A673 (cell line): ENCODE data around the gene SUSD2.

Experiments
- CTCF ChIP-seq: fragments of 300-800, 200-600 bp; sonication (generic); conservative IDR thresholded peaks from 2 replicates; pipeline ENCODE4 v1.5.1; 2017; ENCODE audit warnings: low read depth, mild to moderate bottlenecking, antibody characterized with exemption, low read length, moderate library complexity, mixed read lengths
- EZH2 ChIP-seq: fragments of 200-600 bp; sonication (generic); IDR thresholded peaks from 2 replicates; pipeline ENCODE4 v1.6.1; 2017; ENCODE audit warnings: borderline replicate concordance, low read depth, mild to moderate bottlenecking, mixed read lengths, antibody characterized with exemption, low read length; ENCODE audit not compliant: poor library complexity, severe bottlenecking

GRCh38 chr22:24205438-24206195, 24.3 kb downstream of the SUSD2 start:
- TF ChIP-seq CTCF = no peak
- no peak for TF ChIP-seq EZH2
